Mesenchymal stem cell (in vitro differentiated cells and primary cell): ENCODE data around the gene MBIP.
"Not testable (repeated sequence)": the region's sequence is repeated elsewhere in the genome, so short reads cannot be mapped to it uniquely, and the experiment has no call there.

Experiments used
- DNase-seq: peaks from one replicate; pipeline ENCODE4 v3.0.0-alpha.2; 2013
- H2AFZ ChIP-seq: one replicate; pipeline ENCODE4 v1.6.1; 2013; ENCODE audit warnings: low read depth, mild to moderate bottlenecking, control low read depth, inconsistent platforms, low read length, moderate library complexity
- H2AK5ac ChIP-seq: 2 replicates; pipeline ENCODE4 v1.6.1; 2013; ENCODE audit warnings: low read length, moderate library complexity, mild to moderate bottlenecking, inconsistent platforms; ENCODE audit not compliant: severe bottlenecking
- H2BK120ac ChIP-seq: one replicate; pipeline ENCODE4 v1.6.1; 2013; ENCODE audit warnings: low read depth, mild to moderate bottlenecking, inconsistent platforms, low read length, moderate library complexity
- H2BK12ac ChIP-seq, 2 experiments: one replicate each; pipeline ENCODE4 v1.6.1; 2013; ENCODE audit warnings: inconsistent platforms in 2 of 2, low read length in 2 of 2, mild to moderate bottlenecking in 2 of 2, moderate library complexity in 2 of 2, control low read depth in 1 of 2
- H2BK15ac ChIP-seq: one replicate; pipeline ENCODE4 v1.6.1; 2013; ENCODE audit warnings: mild to moderate bottlenecking, low read depth, inconsistent platforms; ENCODE audit not compliant: poor library complexity, severe bottlenecking
- H2BK5ac ChIP-seq: 2 replicates; pipeline ENCODE4 v1.6.1; 2013; ENCODE audit warnings: low read depth, mild to moderate bottlenecking, low read length, control low read depth, inconsistent platforms; ENCODE audit not compliant: poor library complexity, severe bottlenecking
- H3K14ac ChIP-seq, 2 experiments: one replicate each; pipeline ENCODE4 v1.6.1; 2013; ENCODE audit warnings: inconsistent platforms in 2 of 2, low read length in 2 of 2, control low read depth in 1 of 2, mild to moderate bottlenecking in 1 of 2, moderate library complexity in 1 of 2
- H3K18ac ChIP-seq, 2 experiments: one replicate each; pipeline ENCODE4 v1.6.1; 2013; ENCODE audit warnings: inconsistent platforms in 2 of 2, low read length in 2 of 2, control low read depth in 1 of 2, low read depth in 1 of 2, mild to moderate bottlenecking in 1 of 2
- H3K23ac ChIP-seq, 2 experiments: one replicate each; pipeline ENCODE4 v1.6.1; 2013; ENCODE audit warnings: inconsistent platforms in 2 of 2, low read length in 2 of 2, mild to moderate bottlenecking in 2 of 2, moderate library complexity in 2 of 2, control low read depth in 1 of 2
- H3K27ac ChIP-seq: 2 replicates; pipeline ENCODE4 v1.5.1; 2013; ENCODE audit warnings: mild to moderate bottlenecking, moderate library complexity, low read length, control low read depth, inconsistent platforms; ENCODE audit not compliant: poor library complexity, severe bottlenecking
- H3K27me3 ChIP-seq, 2 experiments: 2 replicates each; pipeline versions ENCODE4 v1.6.1 to v1.7.0; 2013; ENCODE audit warnings: low read length in 2 of 2, mild to moderate bottlenecking in 2 of 2, moderate library complexity in 2 of 2, control low read depth in 1 of 2, inconsistent platforms in 1 of 2; ENCODE audit not compliant: control insufficient read depth in 1 of 2, insufficient read depth in 1 of 2
- H3K36me3 ChIP-seq, 2 experiments: 2 replicates each; pipeline versions ENCODE4 v1.6.1 to v1.7.0; 2013; ENCODE audit warnings: low read length in 2 of 2, control low read depth in 1 of 2, inconsistent platforms in 1 of 2, low read depth in 1 of 2, mild to moderate bottlenecking in 1 of 2; ENCODE audit not compliant: insufficient read depth in 2 of 2, control insufficient read depth in 1 of 2
- H3K4ac ChIP-seq, 2 experiments: one replicate each; pipeline ENCODE4 v1.6.1; 2013; ENCODE audit warnings: inconsistent platforms in 2 of 2, low read length in 2 of 2, mild to moderate bottlenecking in 2 of 2, moderate library complexity in 2 of 2, control low read depth in 1 of 2, low read depth in 1 of 2
- H3K4me1 ChIP-seq: 2 replicates; pipeline ENCODE4 v1.6.1; 2013; ENCODE audit warnings: low read depth, low read length, control low read depth; ENCODE audit not compliant: control insufficient read depth, insufficient read depth
- H3K4me2 ChIP-seq: 2 replicates; pipeline ENCODE4 v1.6.1; 2013; ENCODE audit warnings: low read length, mild to moderate bottlenecking, inconsistent platforms; ENCODE audit not compliant: poor library complexity, severe bottlenecking
- H3K4me3 ChIP-seq, 2 experiments: 2 replicates each; pipeline versions ENCODE4 v1.5.1 to v1.7.0; 2013; ENCODE audit warnings: low read length in 2 of 2, mild to moderate bottlenecking in 2 of 2, control low read depth in 1 of 2, low read depth in 1 of 2; ENCODE audit not compliant: insufficient read depth in 1 of 2
- H3K79me1 ChIP-seq: replicated peaks from 2 replicates; pipeline ENCODE4 v1.6.1; 2013; ENCODE audit warnings: mild to moderate bottlenecking, control low read depth, low read length, inconsistent platforms; ENCODE audit not compliant: poor library complexity, severe bottlenecking
- H3K9ac ChIP-seq: 2 replicates; pipeline ENCODE4 v1.7.0; 2013; ENCODE audit warnings: mild to moderate bottlenecking, low read length, moderate library complexity
- H3K9me3 ChIP-seq: 2 replicates; pipeline ENCODE4 v1.7.0; 2013; ENCODE audit warnings: mild to moderate bottlenecking, low read length; ENCODE audit not compliant: control insufficient read depth
- H4K8ac ChIP-seq: one replicate; pipeline ENCODE4 v1.6.1; 2013; ENCODE audit warnings: inconsistent platforms, mild to moderate bottlenecking, low read length, moderate library complexity
- H4K91ac ChIP-seq: one replicate; pipeline ENCODE4 v1.6.1; 2013; ENCODE audit warnings: mild to moderate bottlenecking, low read length, inconsistent platforms
- WGBS: methylation state at CpG from one replicate; pipeline ENCODE4 v1.1.7; 2013; ENCODE audit warnings: mixed read lengths; 5-methylcytosine and 5-hydroxymethylcytosine counted together

Gene MBIP

DNA sequence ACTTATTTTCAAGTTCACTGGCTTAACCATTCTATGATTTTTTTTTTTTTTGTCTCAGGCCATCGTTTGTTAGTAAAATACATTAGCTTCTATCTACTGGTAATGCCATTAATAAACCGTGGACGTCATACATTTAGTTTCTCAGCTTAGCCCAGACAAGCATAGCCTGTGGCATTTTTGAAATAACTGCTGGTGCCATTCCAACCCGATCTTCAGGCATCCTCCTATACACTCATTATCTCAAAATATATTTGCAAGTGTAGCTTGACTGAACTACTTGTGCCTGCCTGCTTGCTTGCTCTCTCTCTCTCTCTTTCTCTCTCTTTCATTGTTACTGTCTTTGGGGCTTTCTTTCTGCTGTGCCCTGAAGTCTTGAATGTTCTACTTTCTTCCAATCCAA lies 12.7 kb upstream of the MBIP start:
- Histone ChIP-seq H2BK15ac (no peak overlapping the region), H3K4me1 (no peaks in the 10 kb centered on the region), H2BK12ac (no peak overlapping the region), H3K79me1 (no peaks in the 10 kb centered on the region), H3K4ac (no peak overlapping the region), H2BK5ac (no peak overlapping the region), H3K36me3 (no peaks in the 10 kb centered on the region), H3K4me2 (no peak overlapping the region), H2AFZ (no peak overlapping the region), H3K23ac (no peak overlapping the region), H3K27ac (no peak overlapping the region), H3K14ac (no peak overlapping the region), H2BK120ac (no peak overlapping the region), H3K18ac (no peak overlapping the region), H3K27me3 (no peaks in the 10 kb centered on the region), H3K9ac (no peak overlapping the region), H4K91ac (no peak overlapping the region), H4K8ac (no peak overlapping the region), H3K4me3 (no peak overlapping the region), H2AK5ac (no peak overlapping the region), H3K9me3 (no peaks in the 10 kb centered on the region)
- 79% methylated on average over 4 of the region's 4 CpGs for WGBS
- no peak for DNase-seq

- not testable (repeated sequence) for H2AFZ ChIP-seq, H2BK12ac ChIP-seq, H3K27me3 ChIP-seq, H2BK15ac ChIP-seq, DNase-seq, H3K4me3 ChIP-seq, H3K36me3 ChIP-seq, H3K4ac ChIP-seq, H2AK5ac ChIP-seq, H2BK5ac ChIP-seq, H4K8ac ChIP-seq, H3K4me2 ChIP-seq, H3K79me1 ChIP-seq, H3K9me3 ChIP-seq, H3K27ac ChIP-seq, H3K9ac ChIP-seq, H3K14ac ChIP-seq, H3K18ac ChIP-seq, H3K23ac ChIP-seq, H3K4me1 ChIP-seq, H2BK120ac ChIP-seq, H4K91ac ChIP-seq
- 92% methylated on average over 4 of the region's 4 CpGs for WGBS
These were observed 7.1 kb upstream of the MBIP start for GRCh38 chr14:36327573-36327972.

- H3K4ac ChIP-seq = no peak overlapping the region
- H2AFZ ChIP-seq = no peak overlapping the region
- H2BK5ac ChIP-seq = no peak overlapping the region
- no peak overlapping the region for H3K27ac ChIP-seq
- no peak overlapping the region for H4K8ac ChIP-seq
- H3K23ac ChIP-seq = no peak overlapping the region
- H3K4me1 ChIP-seq = peaks cover 1% of the 10 kb centered on the region
- H2AK5ac ChIP-seq = no peak overlapping the region
- 78% methylated on average over 1 of the region's 3 CpGs for WGBS
- no peak overlapping the region for H4K91ac ChIP-seq
- no peak overlapping the region for H3K4me3 ChIP-seq
- no peak overlapping the region for H3K18ac ChIP-seq
- H3K14ac ChIP-seq = no peak overlapping the region
- H3K27me3 ChIP-seq = peaks cover 5 to 6% of the 10 kb centered on the region in 2 experiments
- DNase-seq = no peak
- peaks cover 6% of the 10 kb centered on the region for H3K9me3 ChIP-seq
- H2BK120ac ChIP-seq = no peak overlapping the region
- no peak overlapping the region for H3K9ac ChIP-seq
- H2BK15ac ChIP-seq = no peak overlapping the region
- no peak overlapping the region for H2BK12ac ChIP-seq
- H3K79me1 ChIP-seq = no peaks in the 10 kb centered on the region
- no peaks in the 10 kb centered on the region for H3K36me3 ChIP-seq
- H3K4me2 ChIP-seq = no peak overlapping the region
These were observed 5.4 kb upstream of the MBIP start for GRCh38 chr14:36325853-36326252.

GRCh38 chr14:36324897-36325296 lies 4.5 kb upstream of the MBIP start:
- Histone ChIP-seq H3K4ac (no peak overlapping the region), H3K23ac (no peak overlapping the region), H2BK5ac (no peak overlapping the region), H3K14ac (no peak overlapping the region), H2AK5ac (no peak overlapping the region), H2BK15ac (no peak overlapping the region), H3K36me3 (no peaks in the 10 kb centered on the region), H4K8ac (no peak overlapping the region), H3K27me3 (peaks cover 5 to 6% of the 10 kb centered on the region in 2 experiments), H3K9me3 (peaks cover 6% of the 10 kb centered on the region), H2BK12ac (no peak overlapping the region), H3K4me3 (no peak overlapping the region), H3K4me2 (no peak overlapping the region), H4K91ac (no peak overlapping the region), H3K4me1 (peaks cover 1% of the 10 kb centered on the region), H3K27ac (no peak overlapping the region), H3K79me1 (no peaks in the 10 kb centered on the region), H2AFZ (no peak overlapping the region), H3K9ac (no peak overlapping the region), H3K18ac (no peak overlapping the region), H2BK120ac (no peak overlapping the region)
- DNase-seq = no peak
- WGBS = 67% methylated on average over 1 of the region's 3 CpGs
